GM19438 (cell line): Measurements from ENCODE around the gene CDH20.
A peak's percentile ranks its signal among the peaks of the same experiment; 100 is the strongest.

Experiments
- ATAC-seq: cut with Tn5 transposase; IDR thresholded peaks from one replicate; pipeline ENCODE4 v1.9.1; 2021; ENCODE audit warnings: low read depth; ENCODE audit not compliant: unreplicated experiment

The CDH20 gene

DNA sequence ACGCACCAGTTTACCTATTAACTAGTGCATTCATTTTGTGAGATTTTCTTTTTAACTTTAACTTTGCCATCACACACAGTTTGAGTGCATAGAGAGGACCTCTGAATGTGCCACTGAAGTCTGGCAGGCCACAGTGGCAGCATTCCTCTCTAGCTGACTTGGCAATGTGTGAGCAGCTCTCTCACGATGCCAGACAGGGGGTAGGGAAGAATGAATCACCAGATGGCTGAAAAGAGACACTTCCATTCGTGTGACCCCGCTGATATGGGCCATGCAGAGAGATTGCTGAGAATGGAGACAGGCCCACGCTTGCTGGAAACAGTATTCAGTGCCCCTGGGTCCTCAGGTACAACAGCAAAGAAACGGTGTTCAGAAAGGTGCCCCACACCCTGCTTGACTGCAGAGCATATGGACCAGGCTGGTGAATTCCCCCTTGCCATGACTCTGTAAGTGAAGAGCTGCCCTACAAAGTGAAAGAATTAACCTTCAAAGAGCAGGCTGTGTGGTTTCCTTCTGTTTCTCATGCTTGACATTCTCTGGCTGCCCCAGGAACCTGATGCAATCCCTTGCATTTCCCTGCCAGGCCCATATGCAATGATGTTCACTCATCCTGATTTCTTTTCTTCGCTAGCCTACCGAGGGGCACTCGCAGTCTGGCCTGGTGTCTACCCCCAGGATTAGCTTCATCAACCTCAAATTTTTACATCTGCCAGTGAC is 236.1 kb downstream of the CDH20 start:
- no peak for ATAC-seq

DNA sequence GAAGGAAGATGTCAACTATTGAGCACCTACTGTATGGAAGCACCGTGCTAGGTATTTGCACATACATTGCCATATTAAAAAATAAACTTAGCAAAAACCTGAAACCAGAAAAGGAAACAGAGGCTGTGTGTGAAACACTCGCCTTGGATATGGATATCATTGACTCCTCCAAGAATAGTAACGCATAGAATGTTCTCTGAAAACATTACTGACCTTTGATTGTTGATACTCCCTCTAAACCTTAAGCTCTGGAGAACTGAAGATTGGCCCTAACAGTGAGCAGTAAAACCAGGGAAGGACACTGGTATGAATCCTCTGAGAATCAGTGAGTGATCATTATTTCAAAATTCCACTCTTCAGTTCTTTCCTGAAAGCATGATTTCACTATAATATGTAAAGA is 236.8 kb downstream of the CDH20 start:
- ATAC-seq = no peak

DNA sequence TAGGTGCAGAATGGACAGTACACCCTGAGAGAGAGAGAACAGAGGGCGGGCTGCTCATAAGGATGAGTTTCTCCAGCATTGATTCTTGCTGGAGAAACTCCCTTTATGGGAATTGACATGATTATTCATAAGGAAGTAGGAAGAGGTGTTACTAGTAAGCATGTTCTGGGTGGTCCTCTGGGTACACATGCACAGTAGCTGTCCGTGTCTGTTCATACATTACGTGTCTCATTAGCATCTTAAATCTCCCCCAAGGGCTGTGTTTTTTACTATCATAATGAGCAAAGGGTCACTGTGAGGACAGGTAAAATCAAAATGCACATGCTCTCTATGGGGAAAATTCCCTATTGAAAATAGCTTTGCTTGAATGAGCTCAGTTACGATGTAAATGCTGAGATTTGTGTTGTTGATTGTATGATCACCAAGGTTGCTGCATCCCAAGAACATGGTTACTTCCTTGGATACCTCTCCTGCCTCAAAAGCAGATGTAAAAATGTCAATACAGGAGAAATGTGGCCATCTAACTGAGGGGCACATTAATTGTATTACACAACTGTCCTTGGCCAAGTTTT is 238.9 kb downstream of the CDH20 start:
- no peak for ATAC-seq

DNA sequence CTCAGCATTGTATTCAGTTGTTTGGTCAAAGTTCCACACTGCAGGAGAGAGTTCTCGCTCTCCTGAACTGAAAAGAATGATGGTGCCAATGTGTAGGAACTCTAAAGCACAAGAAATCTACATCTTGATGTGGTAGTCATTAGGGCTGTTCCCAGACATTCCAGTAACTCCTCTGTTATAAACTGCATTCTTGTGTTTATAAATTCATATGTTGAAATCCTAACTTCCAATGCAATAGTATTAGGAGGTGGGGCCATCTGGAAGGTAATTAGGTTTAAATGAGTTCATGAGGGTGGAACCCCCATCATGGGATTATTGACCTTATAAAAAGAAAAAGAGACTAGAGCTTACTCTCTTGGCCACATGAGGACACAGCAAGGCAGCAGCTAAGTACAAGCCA is 239.6 kb downstream of the CDH20 start:
- no peak for ATAC-seq

DNA sequence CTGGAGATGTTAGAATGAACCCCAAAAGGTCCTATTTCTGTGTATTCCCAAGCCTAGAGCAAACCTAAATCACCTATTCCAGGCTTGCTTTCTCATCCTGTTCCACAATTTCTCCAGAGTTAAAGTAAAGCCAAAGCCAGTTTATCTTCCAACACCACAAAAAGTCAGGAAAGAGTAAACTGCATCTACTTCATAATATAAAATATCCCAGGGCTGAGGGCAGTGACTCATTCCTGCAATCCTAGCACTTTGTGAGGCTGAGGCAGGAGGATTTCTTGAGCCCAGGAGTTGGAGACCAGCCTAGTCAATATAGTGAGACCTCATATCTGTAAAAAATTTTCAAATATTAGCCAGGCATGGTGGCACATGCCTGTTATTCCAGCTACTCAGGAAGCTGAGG is 241.4 kb downstream of the CDH20 start:
- ATAC-seq = no peak

DNA sequence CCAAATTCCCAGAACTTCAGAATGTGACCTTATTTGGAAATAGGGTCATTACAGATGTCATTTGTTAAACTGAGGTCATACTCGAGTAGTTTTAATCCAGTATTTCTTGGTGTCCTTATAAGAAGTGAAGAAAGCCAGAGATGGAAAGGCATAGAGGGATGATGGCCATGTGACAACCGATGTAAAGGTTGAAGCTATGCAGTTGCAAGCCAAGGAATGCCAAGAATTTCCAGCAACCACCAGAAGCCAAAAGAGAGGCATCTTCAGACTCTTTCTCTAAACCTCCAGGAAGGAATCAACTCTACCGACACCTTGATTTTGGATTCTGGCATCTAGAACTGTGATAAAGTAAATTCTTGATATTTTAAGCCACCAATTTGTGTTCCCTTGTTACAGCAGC is 242.2 kb downstream of the CDH20 start:
- no peak for ATAC-seq

DNA sequence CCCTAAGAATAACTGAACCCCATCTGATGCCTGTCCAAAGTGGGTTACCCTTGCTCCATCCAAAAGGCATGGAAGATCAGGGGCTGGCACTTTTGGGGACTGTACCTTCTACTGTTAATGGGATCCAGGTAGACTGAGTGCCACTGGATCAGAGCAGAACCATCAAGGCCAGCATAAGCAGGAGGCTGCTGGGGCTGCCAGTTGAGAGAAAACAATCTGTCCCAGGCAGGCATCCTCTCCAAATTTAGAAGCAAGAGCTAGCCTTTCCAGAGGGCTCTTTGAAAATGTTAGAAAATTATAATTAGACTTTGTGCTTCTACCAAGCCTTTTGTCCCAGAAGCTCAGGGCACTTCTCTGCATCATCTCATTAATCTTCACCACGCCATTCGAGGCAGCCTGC is 245.6 kb downstream of the CDH20 start:
- no peak for ATAC-seq

DNA sequence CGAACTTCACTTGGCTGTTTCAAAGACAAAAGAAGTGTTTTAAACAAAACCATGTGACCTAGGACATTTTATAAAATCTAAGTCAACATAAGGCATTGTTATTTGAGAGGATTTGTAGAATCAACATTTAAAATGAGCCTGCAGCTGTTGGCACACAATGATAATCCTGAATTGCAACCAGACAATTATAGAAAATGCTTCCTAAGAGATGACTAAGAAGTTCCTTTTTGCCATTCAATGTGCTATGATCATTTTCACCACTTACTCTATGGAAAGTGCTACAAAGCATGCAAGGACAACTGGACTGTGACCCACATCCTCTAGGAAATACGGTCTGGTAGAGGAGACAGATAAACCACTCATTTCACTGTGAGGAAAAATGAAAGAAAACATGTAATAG is 246.4 kb downstream of the CDH20 start:
- no peak for ATAC-seq

DNA sequence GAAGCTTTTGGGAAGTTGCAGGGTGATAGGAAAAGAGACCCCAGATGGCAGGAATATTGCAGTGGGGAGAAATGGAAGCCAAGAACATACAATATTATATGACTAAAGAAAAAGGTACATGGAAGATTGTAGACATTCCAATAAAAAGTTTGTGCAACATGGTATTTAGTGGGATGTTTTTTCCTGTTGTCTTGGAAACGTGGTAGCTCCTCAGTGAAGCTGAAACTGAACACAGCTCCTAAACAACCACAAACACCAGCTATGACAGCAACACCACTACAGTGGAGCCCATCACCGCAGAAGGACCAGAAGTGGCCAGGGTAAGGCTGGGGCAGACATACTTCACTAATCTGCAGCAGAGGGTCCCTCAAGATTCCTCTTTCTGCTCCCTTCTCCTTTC is 246.8 kb downstream of the CDH20 start:
- ATAC-seq = no peak

DNA sequence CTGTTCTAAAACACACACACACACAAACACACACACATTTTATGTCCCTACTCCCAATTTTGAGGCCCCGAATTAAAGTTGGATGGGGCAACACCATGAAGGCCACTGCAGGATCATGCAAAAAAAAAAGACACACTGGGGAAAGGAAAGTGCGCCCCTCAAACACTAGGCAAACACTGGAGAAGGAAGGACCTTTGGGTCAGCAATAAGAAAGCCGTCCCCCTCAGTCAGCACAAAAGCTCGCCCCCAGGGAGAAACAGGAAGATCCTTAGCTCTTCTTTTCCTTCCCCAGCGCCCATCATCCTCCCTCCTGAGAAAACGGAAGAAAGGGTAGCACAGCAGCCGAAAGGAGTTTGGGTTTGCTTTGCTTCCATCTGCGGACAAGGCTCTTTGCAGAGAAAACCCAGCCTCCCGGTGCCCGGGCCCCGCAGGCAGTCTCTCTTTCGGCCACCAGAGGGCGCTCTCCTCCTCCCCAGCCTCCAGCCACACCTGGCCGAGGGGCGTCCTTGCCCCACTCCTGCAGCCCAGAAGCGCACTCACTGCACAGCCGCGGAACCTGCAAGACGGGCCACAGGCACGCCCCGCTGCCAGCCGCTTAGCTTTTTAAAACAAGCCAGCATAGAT is 248.5 kb downstream of the CDH20 start:
- ATAC-seq = peak; percentile 92

DNA sequence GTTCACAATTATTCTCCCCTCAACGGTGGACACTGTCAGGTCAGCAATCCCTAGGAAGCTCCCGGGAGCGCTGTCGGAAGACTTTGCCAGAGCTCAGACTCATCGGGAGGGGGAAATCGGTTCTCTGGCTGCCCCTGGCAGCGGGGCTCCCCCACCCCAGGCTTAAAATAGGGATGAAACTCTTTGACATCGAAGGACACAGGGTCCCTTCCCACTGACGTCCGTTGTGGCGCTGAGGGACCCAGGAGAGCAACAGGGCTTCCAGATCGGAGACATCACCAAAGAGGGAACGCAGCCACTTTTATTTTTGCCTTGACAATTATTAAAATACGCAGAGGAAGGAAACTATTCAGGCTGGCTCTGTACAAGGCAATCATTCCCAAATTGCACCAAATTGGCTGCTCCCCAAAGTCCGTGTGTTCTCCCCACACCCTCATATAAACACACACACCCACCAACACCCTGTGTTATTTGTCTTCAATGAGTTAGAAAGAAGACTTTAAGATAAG is 249.0 kb downstream of the CDH20 start:
- ATAC-seq = no peak

DNA sequence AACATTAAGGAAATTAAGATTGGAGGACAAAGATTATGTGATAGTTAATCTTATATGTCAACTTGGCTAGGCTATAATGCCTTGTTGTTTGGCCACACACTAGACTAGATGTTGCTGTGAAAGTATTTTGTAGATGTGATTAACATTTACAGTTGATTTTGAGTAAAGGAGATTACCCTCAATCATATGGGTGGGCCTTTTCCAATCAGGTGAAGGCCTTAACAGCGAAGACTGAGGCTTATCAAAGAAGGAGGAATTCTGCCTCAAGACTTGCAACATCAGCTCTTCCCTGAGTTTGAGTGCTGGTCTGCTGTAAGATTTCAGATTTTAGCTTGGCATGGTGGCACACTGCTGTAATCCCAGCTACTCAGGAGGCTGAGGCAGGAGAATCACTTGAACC is 250.3 kb downstream of the CDH20 start:
- no peak for ATAC-seq

DNA sequence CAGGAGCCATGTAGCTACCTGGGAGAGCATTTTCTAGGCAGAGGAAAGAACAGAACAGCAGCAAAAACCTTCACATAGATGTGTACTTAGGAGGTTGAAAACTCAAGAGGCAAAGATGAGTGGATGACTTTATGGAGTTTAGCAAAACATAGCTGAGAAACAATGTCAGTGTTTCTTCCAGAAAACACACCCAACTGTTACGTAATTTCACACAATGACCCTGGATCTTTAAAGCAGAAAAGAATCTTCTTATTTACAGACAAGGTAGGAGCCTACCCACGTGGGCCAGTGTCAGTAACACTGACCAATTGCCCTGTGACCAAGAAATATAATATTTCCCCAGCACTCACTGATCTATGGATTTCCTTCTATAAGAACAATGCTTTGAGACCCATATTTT is 254.6 kb downstream of the CDH20 start:
- no peak for ATAC-seq

DNA sequence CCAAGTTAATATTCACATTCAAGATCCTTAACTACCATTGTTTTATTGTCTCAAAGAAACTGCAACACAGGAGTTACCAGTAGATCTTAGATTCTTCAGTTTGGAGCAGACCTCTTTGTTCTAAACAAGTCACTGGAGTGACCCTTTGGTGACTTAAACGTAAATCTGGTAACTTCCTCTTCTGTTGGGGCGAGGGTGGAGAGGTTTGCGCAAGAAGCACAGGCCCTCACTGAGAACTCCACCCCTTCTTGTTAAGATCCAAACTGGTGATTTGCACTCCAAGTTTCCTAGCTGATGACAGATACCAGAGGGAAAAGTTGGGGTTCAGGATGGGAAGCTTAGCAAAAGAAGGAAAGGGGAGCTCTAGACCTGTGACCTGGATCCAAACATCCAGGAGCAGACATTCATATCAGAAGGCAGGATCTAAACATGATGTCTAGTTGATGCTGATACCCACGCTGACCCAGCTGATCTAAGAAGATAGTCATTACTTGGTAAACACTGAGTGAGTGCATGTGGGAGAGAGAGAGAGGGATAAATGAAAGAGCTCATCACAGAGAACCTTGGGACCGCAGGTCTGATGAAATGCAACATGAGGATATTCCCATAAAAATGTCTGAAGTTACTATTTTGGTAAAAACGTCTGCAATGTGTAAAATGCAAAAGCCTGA is 256.0 kb downstream of the CDH20 start:
- ATAC-seq = no peak

DNA sequence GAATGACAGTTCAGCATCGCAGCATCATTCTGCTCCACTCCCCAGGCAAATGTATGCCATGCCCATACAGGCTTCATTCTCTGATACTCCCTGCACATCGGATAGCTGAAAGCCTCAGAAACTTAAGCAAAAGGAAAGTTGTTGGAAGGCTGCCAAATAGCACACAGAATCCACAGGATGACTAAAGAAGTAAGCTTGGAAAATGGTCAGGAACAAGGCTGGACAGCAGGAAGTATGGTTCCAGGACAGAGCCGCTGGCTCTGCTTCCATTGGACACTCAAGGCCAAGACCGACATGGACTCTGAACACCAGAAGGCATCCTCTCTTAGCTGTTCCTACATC is 256.5 kb downstream of the CDH20 start:
- no peak for ATAC-seq

DNA sequence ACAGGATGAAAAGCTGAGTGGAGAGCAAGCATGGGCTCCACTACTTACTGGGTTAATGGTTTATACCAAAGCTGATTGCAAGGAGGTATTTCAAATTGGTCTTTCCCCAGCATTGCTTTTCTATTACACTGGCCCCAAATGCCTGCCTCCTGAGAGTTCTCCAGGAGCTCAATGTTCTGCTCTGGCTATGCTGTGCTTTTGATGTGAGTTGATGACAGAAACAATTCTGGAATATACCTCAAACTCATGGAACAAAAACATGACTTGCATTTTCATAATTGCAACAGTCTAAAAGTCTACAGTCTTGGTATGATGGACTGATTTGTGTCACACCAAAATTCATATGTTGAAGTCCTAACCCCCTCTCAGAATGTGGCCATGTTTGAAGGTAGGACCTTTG is 258.0 kb downstream of the CDH20 start:
- ATAC-seq = no peak

DNA sequence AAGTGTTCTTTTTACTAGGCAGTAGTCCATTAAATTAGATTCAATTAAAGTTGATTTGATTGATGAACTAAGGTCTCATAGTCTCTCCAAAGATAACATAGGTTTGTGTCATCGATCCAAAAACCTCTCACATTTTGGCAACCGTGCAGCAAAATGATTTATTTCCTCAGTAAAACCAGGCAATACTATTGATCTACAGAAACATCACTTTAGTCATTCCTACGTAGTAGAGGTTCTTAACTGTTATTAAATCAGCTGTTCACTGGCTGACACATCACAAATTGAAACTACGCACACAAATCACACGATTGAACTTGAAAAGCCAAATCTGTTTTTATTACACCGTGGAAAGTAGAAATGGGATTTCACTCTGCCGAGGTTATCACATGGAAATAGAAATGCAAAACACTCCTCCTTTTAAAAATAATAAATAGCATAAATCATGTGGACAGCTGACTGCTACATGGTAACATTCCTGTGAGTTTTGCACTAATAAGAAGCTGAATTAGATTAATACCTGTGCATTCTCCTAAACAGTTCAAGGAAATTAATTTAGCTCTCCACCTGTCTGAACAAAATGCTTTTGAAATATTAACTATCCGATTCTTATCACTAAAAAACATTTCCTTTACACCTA is 262.5 kb downstream of the CDH20 start:
- ATAC-seq = no peak

DNA sequence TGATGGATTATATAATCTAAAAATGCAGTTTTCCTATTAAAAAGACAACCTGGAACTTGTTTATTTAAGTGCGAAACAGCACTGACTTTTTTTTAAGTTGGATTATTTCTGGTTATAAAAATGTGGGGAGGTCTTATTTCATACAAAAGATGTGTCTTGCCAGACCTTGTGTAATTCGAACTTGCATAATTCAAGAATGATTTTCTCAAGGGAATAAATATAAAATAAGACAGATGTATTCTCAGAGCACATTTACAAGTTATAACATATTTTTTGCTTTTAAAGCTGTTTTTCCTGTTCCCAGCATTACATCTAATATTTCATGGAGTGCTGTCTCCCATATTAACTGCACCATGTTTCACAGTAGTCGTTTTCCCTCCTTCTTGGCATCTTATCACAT is 263.1 kb downstream of the CDH20 start:
- no peak for ATAC-seq

DNA sequence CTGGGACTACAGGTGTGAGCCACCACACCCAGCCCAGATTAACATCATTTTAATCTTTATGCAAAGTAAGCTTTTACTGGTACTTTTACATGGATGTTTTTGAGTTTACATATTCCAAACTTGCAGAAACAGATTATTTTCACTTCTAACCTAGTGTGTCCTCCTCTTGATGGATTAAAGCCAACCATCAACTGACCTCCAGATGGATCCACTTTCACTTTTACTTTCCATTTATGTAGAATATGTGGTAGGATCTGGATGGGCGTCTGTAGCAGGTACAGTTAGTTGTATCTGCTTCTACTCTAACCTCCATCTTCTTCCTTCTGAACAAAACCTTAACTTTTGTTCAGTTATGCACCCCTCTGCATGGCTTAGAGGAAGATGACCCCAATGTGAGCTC is 264.1 kb downstream of the CDH20 start:
- no peak for ATAC-seq

DNA sequence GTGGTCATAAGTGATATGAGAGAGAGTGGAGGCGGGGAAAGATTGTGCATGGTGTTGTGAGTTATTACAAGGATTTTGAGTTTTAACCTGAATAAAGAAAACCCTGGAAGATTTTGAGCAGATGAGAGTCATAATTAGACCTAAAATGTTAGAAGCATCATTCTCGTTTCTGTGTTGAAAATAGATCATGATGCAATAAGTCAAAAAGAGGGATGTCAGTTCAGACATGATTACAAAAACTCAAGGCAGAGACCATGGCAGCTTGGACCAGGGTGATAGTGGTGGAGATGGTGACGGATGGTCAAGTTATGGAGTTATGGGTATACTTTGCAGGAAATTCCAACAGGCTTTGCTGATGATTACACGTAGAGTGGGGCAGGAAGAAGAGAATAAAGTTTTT is 267.2 kb downstream of the CDH20 start:
- ATAC-seq = no peak

DNA sequence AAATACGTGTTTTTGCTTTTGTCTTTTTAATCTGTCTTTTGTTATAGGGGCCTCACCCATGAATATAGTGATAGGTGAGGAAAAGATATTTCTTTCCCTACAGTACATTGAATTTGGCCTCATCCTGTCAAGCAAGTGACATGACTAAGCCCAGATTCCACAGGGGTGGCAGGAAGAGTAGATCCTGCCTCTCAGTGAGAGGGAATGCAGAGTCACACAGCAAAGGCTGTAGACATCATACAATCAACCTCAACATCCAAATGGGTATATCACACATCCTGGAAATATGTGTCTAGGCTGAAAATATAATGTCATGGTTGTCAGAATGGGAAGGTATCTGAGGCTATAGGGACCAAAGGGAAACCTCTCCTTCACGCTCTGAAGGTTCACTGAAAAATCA is 269.6 kb downstream of the CDH20 start:
- no peak for ATAC-seq
